ENCODE results near the gene RSPO1.

The RSPO1 gene

DNA sequence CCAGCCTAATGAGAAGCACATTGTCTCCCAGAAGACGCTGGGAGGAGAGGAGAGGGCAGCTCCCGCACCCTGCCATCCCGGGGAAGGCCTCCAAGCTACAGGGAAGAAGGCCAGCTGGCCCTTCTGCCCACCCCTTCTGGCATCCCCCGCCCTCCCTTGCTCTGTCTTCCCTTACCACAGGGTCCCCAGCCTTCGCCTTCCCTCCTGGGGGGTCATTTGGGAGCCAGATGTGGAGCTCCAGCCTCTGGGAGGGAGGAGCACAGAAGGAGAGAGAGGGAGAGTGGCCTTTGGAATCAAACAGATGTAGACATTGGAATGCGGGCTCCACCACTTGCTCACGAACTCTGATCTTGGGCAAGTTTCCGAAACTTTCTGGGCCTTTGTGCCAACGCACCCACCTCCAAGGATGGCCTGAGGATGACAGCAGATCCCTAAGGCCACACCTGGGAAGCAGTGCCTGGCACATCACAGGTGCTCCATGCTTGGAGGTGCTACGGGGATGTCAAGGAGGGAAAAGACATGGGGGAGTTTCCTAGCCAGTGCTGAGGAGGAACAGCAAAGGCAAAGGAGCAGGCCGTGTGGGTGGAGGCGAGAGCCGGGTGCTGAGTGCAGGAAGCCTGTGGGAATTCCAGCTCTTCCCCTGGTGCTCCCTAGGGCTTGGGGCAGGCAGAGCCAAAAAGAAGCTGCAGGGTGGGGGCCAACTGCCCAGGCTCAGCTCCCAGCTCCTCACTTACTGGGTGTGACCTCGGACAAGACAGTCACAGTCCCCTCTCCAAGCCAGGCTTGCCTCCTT, 23.1 kb upstream of the RSPO1 start:
- in situ Hi-C loops (cut with MboI; ENCODE audit: low sequenced_read_pairs): no loop called here

DNA sequence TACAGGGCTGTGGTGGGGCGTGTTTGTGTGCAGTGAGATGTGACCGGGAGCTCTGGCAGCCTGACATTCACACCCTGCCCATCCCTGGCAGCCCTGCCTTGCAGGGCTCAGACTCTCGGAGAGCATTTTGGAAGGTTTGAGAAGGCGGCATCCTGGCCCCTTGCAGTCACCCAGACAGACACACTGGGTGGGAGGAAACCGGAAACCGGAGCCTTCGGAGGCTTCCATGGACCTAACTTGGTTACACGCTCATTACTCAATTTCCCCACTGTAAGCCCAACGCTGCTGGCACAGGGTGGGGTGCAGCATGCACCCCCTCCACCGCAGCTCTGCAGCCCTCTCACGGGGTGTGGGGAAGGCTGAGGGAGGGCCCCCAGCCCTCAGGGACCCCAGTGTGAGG, 22.2 kb upstream of the RSPO1 start:
- in situ Hi-C loops (cut with MboI; ENCODE audit: low sequenced_read_pairs): no loop called here

DNA sequence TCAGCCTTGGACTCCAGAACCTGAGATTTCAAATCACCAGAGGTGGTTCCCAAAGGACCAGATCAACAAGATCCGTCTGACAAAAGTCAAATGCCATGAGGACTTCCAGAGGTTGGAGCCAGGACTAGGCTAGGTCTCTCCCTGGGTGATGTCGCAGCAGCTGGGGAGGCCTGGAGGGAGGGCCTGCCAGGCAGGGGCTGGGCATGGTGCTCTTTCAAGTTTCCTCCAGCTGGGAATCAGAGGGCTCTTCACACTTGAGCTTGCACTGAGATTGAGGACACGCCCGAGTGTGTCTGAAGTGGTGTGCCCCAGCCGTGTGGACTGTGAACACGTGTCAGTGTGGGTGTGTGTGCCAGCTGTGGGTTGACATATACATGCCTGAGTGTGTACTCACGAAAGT, 21.3 kb upstream of the RSPO1 start:
- in situ Hi-C loops (cut with MboI; ENCODE audit: low sequenced_read_pairs): no loop called here

DNA sequence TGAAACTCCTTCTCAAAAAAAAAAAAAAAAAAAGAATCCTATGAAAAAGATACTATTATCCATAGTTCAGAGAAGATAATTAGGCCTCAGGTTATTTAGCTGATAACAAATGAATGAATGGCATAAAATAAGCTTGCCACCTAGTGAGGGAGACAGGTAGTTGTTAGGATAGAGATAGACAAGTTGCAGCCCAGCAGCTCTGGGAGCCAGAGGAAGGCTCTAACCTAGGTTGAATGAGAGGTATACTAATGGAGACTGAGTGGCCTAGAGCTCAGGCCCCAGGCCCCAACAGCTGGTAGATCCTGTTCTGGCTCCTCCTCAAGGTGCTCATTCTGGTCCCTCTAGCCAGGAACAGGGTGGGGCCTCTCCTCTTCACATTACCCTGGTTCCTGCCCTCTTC, 20.6 kb upstream of the RSPO1 start:
- in situ Hi-C loops (cut with MboI; ENCODE audit: low sequenced_read_pairs): no loop called here

DNA sequence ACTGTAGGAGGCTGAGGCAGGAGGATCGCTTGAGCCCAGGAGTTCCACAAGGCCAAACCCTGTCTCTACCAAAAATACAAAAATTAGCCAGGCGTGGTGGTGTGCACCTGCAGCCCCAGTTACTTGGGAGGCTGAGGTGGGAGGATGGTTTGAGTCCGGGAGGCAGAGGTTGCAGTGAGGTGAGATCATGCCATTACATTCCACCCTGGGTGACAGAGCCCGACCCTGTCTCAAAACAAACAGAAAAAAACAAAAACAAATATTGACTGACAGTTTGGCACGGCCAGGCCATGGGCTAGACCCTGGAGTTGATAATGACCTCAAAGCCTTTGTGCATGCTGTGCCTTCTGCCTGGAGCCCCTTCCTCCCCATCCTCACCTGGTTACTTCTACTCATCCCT, 19.2 kb upstream of the RSPO1 start:
- in situ Hi-C loops (cut with MboI; ENCODE audit: low sequenced_read_pairs): no loop called here

DNA sequence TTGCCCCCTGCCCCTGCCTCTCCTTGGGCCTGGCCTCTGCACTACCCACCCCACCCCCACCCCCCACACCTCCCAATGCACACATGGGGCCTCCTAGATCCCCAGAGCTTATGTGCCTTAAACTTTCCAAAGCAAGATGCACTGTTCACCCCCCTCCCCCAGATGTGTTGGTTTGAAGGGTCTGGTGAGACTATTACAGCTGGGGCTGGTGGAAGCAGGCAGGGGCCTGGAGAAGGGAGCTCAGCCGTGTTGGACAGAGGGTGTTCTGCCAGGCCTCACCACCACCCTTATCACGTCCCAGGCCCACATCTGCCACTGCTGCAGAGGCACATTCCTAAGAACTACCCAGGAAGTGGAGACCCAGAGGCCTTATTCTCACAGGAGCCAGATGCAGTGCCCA, 18.3 kb upstream of the RSPO1 start:
- in situ Hi-C loops (cut with MboI; ENCODE audit: low sequenced_read_pairs): no loop called here

DNA sequence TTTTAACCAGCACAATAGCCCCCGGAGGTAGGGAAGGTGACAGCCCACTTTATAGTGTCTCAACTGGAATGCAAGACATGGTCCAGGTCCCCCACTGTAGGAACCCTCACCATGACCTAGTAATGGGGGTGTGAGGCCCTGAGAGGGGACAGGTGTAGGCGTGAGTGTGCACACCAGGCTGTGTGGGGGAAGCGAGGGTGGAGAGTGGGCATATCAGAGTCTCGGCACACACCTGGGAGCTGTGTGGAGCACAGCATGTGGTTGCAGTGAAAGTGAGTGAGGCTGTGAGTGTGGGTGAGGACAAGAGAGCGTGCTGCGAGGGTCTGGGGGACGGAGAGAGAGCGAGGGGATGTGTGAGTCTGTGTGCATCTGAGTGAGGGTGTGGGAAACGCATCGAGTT, 17.1 kb upstream of the RSPO1 start:
- in situ Hi-C loops (cut with MboI; ENCODE audit: low sequenced_read_pairs): no loop called here

DNA sequence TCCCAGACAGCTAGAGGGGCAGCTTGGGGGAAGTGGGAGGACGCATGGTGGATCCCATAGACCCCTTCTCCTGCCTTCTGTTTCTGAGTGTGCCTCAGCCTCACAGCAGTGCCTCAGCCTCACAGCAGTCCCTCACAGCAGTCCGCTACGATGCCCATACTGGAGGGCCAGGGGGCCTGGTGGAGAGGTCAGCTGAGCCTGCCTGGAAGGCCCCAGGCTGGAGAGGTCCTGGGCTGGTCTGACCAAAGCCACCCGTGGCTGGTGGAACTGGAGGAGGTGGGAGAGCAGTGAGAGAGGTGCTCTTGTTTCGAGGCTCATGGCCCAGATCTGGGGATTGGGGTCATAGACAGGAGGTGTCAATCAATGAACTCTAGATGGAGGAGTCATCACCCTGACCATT, 16.0 kb upstream of the RSPO1 start:
- in situ Hi-C loops (cut with MboI; ENCODE audit: low sequenced_read_pairs): no loop called here

DNA sequence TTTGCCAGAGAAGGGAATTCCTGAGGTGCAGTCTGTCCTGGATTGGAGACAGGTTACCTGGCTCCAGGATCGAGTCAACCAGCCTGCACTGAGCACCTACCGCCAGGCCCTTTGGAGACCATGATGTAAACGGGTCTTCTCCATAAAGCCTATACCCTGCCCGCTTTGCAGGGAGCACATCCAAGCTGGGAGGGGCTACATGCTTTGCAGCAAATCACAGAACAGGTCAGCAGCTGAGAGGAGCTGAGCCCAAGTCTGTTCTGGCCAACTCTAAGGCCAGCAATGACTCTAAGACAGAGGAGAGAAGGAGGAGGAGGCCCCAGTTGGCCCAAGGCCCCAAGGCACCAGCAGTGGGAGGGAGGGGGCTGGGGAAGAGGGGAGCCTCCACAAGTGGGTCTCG, 15.5 kb upstream of the RSPO1 start:
- in situ Hi-C loops (cut with MboI; ENCODE audit: low sequenced_read_pairs): no loop called here

DNA sequence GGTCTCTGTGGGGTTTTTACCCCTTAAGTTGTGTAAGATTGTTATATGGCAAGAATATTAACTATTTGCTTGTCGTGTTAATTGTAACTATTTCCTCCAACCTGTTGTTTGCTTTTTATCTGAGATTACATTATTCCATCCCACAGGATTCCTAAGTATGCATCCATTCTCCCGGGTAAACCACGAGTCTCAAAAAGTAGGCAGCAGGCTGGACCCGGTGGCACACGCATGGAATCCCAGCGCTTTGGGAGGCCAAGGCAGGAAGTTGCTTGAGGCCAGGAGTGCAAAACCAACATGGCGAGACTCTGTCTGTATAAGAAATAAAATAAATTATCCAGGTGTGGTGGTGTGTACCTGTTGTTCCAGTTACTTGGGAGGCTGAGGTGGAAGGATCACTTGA, 12.6 kb upstream of the RSPO1 start:
- in situ Hi-C loops (cut with MboI; ENCODE audit: low sequenced_read_pairs): no loop called here

DNA sequence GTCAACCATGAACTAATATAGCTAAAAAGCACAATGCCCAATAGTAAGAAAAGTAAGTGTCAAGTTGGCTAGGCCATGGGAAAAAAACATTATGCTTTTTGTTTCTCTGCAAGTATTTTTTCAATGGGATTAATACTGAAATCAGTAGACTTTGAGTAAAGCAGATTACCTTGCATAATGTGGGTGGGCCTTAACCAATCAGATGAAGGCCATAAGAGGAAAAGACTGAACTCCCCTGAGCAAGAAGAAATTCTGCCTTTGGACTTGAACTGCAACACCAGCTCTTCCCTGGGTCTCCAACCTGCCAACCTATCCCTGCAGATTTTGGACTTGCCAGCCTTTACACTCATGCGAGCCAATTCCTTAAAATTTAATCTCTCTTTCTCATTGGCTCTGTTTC, 6.4 kb upstream of the RSPO1 start:
- in situ Hi-C loops (cut with MboI; ENCODE audit: low sequenced_read_pairs): no loop called here

DNA sequence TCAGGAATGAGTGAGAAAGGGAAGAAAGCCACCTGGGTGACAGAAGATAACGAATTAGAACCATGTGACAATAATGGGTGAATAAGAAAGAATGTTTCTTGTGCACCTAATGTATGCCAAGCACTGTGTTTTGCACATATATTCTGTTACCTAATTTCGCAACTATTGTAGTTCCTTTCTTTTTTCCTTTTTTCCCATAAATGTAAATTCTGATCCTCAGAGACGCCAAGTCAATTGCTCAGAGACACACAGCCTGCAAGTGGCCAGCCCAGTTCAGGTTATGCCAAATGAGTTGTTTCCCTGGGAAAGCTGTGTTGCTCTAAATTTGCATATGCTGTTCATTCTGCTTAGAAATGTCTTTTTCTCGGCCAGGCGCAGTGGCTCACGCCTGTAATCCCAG, 1.7 kb upstream of the RSPO1 start:
- in situ Hi-C loops (cut with MboI; ENCODE audit: low sequenced_read_pairs): no loop called here

DNA sequence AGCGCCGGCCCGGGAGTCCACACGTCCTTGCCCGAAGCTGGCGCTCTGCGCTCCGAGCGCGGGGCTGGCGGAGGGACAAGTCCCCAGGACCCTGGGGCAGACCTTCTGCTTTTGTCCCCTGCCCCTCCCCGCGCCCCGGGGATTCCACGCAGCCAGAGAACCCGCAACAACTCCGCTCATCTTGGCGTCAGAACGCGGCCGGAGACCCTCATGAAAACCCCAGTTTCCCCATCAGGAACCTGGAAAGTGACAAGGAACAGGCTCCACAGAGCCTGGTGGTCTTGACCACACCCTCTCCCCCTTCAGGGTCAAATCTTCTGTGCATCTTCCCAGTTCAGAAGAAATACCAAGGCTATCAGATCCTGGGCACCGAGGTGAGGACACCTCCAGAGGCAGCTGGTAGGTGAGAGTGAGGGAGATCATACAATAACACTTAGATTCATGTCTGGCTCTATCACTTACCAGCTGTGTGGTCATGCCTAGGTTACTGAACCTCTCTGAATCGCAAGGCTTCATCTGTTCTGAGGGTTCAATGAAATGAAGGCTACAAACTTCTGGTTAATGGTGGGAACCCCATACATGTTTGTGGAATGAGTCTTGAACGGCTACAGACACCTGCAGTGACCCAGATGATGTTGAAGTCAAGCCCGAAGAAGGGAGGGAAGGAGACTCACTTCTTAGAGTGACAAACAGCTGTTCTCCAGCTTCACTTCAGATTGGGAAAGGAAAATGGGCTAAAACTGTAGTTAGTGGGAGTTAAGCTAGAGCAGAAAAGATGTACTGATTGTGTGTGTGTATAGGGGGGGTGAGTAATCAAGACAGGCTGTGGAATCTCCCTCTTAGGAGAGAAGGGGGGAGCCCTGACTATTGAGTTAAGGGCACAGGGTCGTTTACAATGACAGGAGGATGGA, 555 bp upstream of the RSPO1 start:
- in situ Hi-C loops (cut with MboI; ENCODE audit: low sequenced_read_pairs): no loop called here

DNA sequence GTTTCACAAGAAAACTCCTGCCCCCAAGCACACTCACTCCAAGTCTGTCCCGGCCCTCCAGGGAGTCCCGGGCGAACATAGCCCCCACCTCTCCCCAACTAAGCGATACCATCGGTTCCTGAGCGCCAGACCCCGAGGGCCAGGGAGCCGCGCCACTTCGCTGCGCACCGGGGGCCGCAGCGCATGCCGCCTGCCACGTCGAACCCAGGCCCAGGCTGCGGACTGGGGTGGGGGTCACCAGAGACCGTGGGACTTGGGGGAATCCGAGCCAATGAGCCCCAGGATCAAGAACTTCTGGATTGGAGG, 801 bp downstream of the RSPO1 start:
- in situ Hi-C loops (cut with MboI; ENCODE audit: low sequenced_read_pairs): no loop called here

DNA sequence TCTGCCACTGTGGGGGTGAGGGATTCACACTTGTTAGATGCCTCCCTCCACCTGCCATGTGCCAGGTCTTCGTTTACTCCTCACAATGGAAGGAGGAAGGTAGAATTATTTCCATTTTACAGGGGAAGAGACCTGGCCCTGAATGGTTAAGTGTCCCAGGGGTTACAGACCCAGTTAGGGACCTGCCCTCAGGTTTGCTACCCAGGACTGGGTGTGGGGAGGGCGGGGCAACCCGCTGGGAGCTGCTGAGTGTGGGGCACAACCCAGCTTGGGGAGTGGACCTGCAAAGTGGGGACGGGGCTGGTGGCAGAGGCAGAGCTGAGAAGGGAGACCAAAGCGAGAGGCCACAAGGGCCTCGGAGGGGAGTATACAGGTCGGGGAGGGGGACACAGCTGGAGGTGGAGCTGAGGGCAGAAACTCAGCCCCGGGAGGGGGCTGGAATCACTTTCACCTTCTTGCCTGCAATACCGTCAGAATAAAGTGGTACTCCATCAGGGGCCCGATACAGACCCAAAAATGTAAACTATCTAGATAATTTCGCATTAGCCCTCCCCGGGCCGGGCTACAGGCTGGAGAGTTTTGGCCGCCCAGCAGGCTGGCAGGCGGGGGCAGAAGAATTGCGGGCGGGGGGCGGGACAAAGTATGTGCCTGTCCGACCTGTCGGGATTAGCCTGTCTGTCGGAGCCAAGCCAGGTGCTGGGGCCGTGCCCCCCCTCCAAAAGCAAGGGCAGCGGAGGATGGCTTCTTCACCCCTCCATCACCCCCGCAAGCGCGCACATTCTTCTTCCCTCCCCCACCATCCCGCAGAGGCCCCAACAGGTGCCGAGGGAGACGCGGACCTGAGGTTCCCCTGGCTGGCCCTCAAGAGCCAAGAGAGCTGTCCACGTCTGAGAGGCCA, 1.4 kb downstream of the RSPO1 start:
- in situ Hi-C loops (cut with MboI; ENCODE audit: low sequenced_read_pairs): no loop called here

DNA sequence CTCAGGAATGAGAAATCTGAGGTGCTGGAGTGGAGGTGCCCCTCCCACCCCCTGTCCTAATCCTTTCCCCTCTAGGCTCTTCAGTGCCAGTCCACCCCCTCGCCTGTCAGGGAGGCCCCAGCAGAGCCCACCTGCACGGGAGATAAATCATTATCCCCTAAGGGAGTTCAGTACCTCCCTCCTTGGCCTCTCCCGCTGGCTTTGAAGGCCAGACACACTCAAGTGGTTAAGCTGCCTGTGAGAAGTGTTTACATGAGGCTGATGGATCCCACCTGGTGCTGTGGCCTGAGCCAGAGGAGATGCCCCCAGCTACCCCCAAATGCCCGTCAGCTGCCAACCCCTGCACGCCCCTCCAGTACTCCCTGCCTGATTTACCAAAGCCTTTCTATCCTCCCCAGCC, 3.7 kb downstream of the RSPO1 start:
- in situ Hi-C loops (cut with MboI; ENCODE audit: low sequenced_read_pairs): no loop called here

DNA sequence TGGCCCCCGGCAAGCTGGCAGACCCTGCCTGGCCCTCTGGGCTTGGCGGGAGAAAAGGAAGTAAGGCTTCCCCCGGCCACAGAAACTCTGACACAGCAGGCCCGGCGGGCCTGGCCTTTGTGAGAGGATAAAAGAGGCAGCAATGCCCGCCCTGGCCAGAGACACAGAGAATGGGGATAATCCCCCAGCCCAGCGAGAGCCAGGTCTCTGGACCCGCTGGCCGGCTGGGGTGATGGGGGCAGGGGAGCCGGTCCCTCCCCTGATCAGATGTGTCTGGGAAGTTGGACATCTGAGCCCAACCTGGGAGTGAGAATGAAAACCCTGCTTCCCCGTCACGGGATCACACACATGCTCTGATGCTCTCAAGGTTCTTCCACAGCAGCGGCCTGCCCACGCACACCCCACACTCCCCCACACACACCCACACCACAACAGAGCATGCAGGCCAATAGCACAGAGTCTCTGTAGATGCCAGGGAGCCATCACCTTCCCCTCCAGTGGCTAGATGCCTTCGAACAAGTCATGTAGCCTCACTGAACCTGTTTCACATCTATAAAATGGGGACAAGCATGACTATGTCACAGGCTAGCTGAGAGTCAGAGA, 4.2 kb downstream of the RSPO1 start:
- in situ Hi-C loops (cut with MboI; ENCODE audit: low sequenced_read_pairs): no loop called here

DNA sequence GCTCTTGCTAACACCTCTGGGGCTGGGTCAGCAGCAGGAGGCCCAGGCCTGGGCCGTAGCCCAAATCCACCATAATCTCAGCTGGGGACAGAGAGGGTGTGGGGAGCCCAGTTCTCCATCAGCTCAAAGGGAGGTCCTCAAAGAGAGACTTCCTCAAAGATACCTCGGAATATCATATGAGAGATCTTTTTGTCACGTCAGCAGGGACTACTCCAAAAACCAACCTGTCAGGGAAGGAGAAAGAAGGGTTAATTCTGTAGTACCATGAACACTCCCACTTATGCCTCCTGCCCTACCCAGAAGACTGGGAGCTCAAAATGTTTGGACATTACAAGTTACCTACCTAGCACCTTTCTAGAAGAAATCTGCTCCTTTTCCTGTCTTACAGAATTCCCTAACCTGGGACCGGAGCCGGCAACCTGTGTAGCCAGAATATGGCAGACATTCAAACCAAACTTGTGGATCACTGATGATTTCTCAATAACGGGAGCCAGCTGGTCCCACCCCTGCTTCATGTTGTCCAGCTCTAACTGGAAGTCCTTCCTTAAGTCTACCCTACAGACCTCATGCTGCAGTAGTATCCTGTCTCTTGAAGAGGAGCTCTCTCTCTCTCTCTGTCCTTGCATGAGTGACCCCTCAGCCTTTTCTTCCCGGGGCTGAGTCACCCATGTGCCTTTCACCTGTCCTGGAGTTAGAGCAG, 4.8 kb downstream of the RSPO1 start:
- in situ Hi-C loops (cut with MboI; ENCODE audit: low sequenced_read_pairs): no loop called here

DNA sequence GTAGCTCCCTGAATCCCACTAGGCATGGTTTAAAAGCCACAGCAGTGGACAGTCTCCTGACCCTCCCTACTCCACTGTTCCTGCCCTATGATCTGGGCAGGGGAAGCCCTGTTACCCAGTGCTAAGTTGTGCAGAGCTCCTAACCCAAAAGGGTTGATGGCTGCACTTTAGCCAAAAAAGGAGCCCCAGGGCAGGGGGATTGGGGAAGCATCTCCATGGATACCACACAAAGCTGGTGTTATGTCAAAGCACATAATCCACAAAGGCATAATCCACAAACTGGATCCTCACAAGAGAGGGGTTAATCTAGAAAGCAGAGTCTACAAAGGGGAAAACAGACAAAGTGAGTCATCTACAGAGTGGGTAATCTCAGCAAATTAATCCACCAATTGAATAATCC, 5.7 kb downstream of the RSPO1 start:
- in situ Hi-C loops (cut with MboI; ENCODE audit: low sequenced_read_pairs): no loop called here

DNA sequence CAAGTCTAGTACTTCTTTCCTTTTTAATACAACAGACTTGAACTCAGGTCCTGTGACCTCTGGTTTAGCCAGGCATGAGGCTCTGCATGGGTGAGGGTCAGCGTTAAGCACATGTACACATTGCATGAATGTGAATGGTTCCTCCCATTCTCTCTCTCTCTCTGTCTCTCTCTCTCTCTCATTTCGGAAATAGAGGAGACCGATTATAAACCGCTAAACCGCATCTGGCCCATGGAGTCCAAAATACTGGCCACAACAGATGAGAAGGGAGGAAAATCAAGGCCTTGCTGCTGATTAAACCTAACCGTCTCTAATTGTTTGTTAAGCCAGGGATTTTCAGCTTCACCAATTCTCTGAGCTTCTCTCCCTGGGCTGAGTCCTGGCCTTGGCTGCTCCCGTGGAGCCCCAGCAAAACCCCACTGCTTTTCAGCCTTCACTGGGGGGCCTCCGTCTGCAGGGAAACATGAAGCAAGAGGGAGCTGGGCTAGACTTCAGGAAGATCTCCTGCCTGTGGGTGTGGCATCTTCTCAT, 6.6 kb downstream of the RSPO1 start:
- in situ Hi-C loops (cut with MboI; ENCODE audit: low sequenced_read_pairs): no loop called here
